Measurements from ENCODE around the gene ADAMTS19. TPM values are rescaled to one million over a fixed set of nuclear protein-coding genes. Genes with fewer than 3 reads are reported as not detected.
"Not testable (repeated sequence)": the region's sequence is repeated elsewhere in the genome, so short reads cannot be mapped to it uniquely, and the experiment has no call there.

Gene ADAMTS19
- total RNA-seq, 2 experiments from 2014 or later: not detected

DNA sequence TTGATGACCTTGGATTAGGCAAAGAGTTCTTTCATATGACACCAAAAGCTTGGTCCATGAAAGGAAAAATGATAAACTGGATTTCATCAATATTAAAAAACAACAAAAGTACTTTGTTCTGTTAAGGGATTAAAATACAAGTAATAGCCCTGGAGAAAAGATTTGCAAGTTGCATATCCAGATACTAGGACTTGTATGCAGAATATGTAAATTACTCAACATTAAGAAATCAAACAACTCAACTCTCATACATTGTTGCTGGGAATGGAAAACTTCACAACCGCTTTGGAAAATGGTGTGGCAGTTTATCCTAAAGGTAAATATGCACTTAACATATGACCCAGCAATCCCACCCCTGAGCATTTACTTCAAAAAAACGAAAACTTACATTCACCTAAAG is 112.0 kb downstream of the ADAMTS19 start:
- H3K4me3 Mint-ChIP-seq: no peak overlapping the region
- DNase-seq (no peak), ATAC-seq (no peak)
- H3K4me1 Mint-ChIP-seq: no peaks in the 10 kb centered on the region
- H3K27ac Mint-ChIP-seq: no peak overlapping the region
- CTCF ChIA-PET: no interaction called here
- no peaks in the 10 kb centered on the region for H3K36me3 Mint-ChIP-seq
- H3K27me3 Mint-ChIP-seq: no peaks in the 10 kb centered on the region
- H3K9me3 Mint-ChIP-seq (ENCODE audit: low read depth): no peaks in the 10 kb centered on the region

- ATAC-seq; CTCF ChIA-PET; DNase-seq; H3K4me3 Mint-ChIP-seq; H3K4me1 Mint-ChIP-seq; H3K9me3 Mint-ChIP-seq (ENCODE audit: low read depth); H3K27me3 Mint-ChIP-seq; H3K27ac Mint-ChIP-seq; H3K36me3 Mint-ChIP-seq: not testable (repeated sequence)
Observed at GRCh38 chr5:129584496-129584895, 124.4 kb downstream of the ADAMTS19 start.

- no peaks in the 10 kb centered on the region for H3K27me3 Mint-ChIP-seq
- H3K27ac Mint-ChIP-seq: no peak overlapping the region
- no peak overlapping the region for H3K4me3 Mint-ChIP-seq
- no peaks in the 10 kb centered on the region for H3K9me3 Mint-ChIP-seq (ENCODE audit: low read depth)
- CTCF ChIA-PET: no interaction called here
- DNase-seq: no peak
- no peaks in the 10 kb centered on the region for H3K4me1 Mint-ChIP-seq
- ATAC-seq: no peak
- no peaks in the 10 kb centered on the region for H3K36me3 Mint-ChIP-seq
Observed at GRCh38 chr5:129591508-129592160, 131.5 kb downstream of the ADAMTS19 start.

GRCh38 chr5:129593525-129593924 is 133.4 kb downstream of the ADAMTS19 start:
- no peak overlapping the region for H3K27ac Mint-ChIP-seq
- no peak for ATAC-seq
- CTCF ChIA-PET: no interaction called here
- H3K27me3 Mint-ChIP-seq: no peaks in the 10 kb centered on the region
- H3K4me3 Mint-ChIP-seq: no peak overlapping the region
- DNase-seq: no peak
- no peaks in the 10 kb centered on the region for H3K36me3 Mint-ChIP-seq
- no peaks in the 10 kb centered on the region for H3K9me3 Mint-ChIP-seq (ENCODE audit: low read depth)
- no peaks in the 10 kb centered on the region for H3K4me1 Mint-ChIP-seq

DNA sequence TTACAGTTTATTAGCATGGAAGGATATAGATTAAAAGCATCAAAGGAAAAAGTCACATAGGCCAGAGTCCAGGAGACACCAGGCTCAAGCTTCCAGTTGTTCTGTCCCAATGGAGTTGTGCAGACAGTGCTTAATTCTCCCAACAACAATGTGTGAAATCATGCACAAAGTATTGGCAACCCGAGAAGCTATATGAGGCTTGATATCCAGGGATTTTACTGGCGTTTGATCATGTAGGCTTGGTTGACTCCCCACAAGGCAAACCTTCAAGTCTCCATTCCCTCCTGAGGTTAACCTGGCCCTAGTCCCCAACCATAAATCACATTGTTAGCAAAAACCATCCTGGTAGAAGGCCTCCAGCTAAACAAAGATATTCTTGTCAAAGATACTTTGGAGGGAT is 141.5 kb downstream of the ADAMTS19 start:
- Mint-ChIP-seq H3K4me1 (no peaks in the 10 kb centered on the region), H3K9me3 (ENCODE audit: low read depth) (no peaks in the 10 kb centered on the region), H3K4me3 (no peak overlapping the region), H3K27ac (no peak overlapping the region), H3K36me3 (no peaks in the 10 kb centered on the region), H3K27me3 (no peaks in the 10 kb centered on the region)
- ATAC-seq (no peak), DNase-seq (no peak)
- CTCF ChIA-PET: no interaction called here

DNA sequence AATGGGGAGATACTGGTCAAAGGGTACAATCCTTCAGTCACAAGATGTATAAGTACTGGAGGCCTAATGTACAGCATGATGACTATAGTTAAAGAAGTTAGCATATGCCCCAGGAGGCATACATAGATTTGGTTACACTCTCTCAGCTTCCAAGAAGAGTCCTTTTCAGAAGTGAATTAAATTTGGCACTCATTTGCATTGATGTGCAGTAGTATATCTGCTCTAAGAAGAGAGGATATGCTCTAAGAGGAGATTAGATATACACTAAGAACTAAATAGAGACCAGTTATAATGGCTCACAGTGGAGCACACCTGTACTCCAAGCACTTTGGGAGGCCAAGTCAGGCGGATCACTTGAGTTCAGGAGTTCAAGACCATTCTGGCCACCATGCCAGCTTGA is 148.3 kb downstream of the ADAMTS19 start:
- DNase-seq: no peak
- Mint-ChIP-seq H3K4me1 (no peaks in the 10 kb centered on the region), H3K4me3 (no peak overlapping the region), H3K9me3 (ENCODE audit: low read depth) (no peaks in the 10 kb centered on the region), H3K36me3 (no peaks in the 10 kb centered on the region), H3K27ac (no peak overlapping the region), H3K27me3 (no peaks in the 10 kb centered on the region)
- ATAC-seq: no peak
- CTCF ChIA-PET: no interaction called here

DNA sequence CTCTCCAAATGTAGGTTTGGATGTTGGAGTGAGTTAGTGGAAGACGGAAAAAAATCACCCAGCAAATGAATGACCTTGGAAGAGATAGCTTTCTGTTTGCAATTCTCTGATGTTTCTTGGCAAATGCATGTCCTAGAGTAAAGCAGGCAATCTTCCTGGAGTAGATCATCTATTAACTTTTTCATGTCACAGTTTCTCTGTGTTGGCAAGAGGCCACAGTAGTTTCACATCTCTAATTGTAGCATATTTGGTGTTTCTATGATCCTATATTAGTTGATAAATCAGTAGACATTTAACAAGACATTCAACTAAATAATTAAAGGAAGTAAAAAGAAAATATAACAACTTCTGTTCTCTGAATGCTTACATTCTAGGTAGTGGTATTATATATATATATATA is 149.6 kb downstream of the ADAMTS19 start:
- Mint-ChIP-seq H3K4me1 (no peaks in the 10 kb centered on the region), H3K27ac (no peak overlapping the region), H3K27me3 (no peaks in the 10 kb centered on the region), H3K36me3 (no peaks in the 10 kb centered on the region), H3K9me3 (ENCODE audit: low read depth) (no peaks in the 10 kb centered on the region), H3K4me3 (no peak overlapping the region)
- no peak for ATAC-seq
- CTCF ChIA-PET: no interaction called here
- DNase-seq: no peak

DNA sequence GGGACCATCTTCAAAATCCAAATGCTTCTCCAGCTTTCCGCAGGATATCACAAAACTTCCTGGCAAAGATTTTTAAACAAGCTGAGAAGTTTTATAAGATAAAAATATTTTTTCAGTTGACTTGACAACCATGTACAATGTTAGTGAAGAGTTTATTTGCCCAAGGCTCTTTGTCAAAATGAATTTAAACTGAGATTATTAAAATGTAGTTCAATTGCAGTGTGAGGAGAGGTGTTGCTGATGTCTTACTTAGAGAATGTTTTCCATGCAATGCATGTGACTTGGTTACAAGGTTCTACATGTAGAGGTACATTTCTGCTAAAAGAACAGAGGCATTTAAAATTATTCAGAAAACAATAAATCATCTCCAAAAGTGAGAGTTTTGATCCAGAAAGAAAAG is 156.4 kb downstream of the ADAMTS19 start:
- Mint-ChIP-seq H3K27me3 (no peaks in the 10 kb centered on the region), H3K36me3 (no peaks in the 10 kb centered on the region), H3K27ac (no peak overlapping the region), H3K9me3 (ENCODE audit: low read depth) (no peaks in the 10 kb centered on the region), H3K4me3 (no peak overlapping the region), H3K4me1 (no peaks in the 10 kb centered on the region)
- no peak for DNase-seq
- ATAC-seq: no peak
- CTCF ChIA-PET: no interaction called here

DNA sequence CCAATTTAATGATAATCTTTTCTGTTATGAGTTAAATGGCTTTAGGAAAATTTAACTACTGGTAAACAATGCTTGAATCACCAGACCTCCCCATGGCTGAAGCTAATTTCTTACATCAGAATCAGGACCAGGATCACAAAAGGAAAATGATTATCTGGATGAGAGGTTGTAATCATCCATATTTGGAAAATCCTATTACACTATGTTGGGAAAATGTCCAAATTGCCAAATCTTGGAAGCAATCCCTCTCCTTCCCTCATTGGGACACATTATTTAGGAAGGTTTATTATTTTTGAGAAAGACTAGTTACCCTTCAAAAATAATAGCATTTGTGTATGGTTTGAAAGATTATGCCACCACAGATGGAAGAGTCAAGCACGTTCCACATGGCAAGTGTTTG is 157.1 kb downstream of the ADAMTS19 start:
- H3K4me3 Mint-ChIP-seq: no peak overlapping the region
- H3K4me1 Mint-ChIP-seq: no peaks in the 10 kb centered on the region
- CTCF ChIA-PET: no interaction called here

DNA sequence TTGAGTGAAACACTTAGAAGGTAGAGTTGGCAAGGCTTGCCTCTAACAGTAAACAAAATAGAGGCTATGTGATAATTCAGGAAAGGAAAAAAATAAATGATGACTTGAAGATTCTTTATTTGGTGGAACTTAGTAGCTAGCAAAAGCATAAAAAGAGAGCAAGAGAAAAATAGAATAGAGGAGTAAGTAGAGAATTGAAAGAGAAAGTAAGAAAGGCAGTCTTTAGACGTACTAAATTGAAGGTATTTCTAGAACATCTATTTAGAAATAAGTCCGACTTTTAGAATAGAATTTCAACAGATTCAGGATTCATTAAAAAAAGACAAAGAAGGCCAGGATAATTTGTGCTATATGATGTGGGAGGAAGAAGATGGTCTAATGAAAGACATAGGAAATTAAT is 159.7 kb downstream of the ADAMTS19 start:
- DNase-seq: no peak
- H3K4me3 Mint-ChIP-seq: no peak overlapping the region
- CTCF ChIA-PET: no interaction called here
- no peaks in the 10 kb centered on the region for H3K27me3 Mint-ChIP-seq
- no peak for ATAC-seq
- H3K36me3 Mint-ChIP-seq: no peaks in the 10 kb centered on the region
- H3K9me3 Mint-ChIP-seq (ENCODE audit: low read depth): no peaks in the 10 kb centered on the region
- H3K27ac Mint-ChIP-seq: no peak overlapping the region
- no peaks in the 10 kb centered on the region for H3K4me1 Mint-ChIP-seq

More for the DNA sequence above, 157.1 kb downstream of the ADAMTS19 start:
- no peaks in the 10 kb centered on the region for H3K27me3 Mint-ChIP-seq
- ATAC-seq: no peak
- no peaks in the 10 kb centered on the region for H3K9me3 Mint-ChIP-seq (ENCODE audit: low read depth)
- H3K36me3 Mint-ChIP-seq: no peaks in the 10 kb centered on the region
- DNase-seq: no peak
- no peak overlapping the region for H3K27ac Mint-ChIP-seq

DNA sequence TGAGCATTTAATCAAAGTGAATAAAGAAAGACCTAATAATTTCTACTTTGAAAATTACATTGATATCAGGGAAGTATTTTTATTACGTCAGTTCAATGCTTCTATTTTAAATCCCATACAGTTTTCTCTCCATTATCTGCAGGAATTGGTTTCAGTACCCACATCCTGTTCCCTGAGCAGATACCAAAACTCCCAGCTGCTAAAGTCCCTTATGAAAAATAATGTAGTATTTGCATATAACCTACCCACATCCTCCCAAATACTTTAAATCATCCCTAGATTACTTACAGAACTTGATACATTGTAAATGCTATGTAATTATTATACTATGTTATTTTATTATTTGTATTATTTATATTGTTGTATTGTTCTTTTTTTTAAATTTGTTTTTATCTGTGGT is 162.4 kb downstream of the ADAMTS19 start:
- no peaks in the 10 kb centered on the region for H3K36me3 Mint-ChIP-seq
- CTCF ChIA-PET: no interaction called here
- no peaks in the 10 kb centered on the region for H3K4me1 Mint-ChIP-seq
- no peak for DNase-seq
- H3K27me3 Mint-ChIP-seq: no peaks in the 10 kb centered on the region
- no peak overlapping the region for H3K4me3 Mint-ChIP-seq
- ATAC-seq: no peak
- H3K9me3 Mint-ChIP-seq (ENCODE audit: low read depth): peaks cover 2% of the 10 kb centered on the region
- H3K27ac Mint-ChIP-seq: no peak overlapping the region

DNA sequence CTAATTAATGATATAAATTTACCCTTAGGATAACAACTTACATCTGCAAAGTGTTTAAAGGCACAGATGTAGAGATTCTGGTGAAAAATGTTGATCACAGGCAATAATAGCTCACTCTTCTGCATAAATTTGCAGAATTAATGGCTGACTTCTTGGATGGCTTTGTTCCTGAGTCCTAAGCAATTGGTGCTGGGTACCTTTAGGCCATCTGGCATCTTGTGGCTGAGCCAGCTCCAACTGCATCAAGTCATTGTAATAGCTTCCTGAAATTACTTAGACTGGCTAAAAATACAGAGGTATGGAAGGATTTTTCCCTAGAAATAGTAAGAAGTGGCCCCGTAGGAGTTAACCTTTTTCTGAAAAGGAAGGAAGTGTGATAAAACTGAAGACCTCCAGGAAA is 169.5 kb downstream of the ADAMTS19 start:
- Mint-ChIP-seq H3K27ac (no peak overlapping the region), H3K9me3 (ENCODE audit: low read depth) (peaks cover 5% of the 10 kb centered on the region), H3K36me3 (no peaks in the 10 kb centered on the region), H3K27me3 (no peaks in the 10 kb centered on the region), H3K4me3 (no peak overlapping the region), H3K4me1 (no peaks in the 10 kb centered on the region)
- CTCF ChIA-PET: no interaction called here
- ATAC-seq (no peak), DNase-seq (no peak)

- H3K9me3 Mint-ChIP-seq (ENCODE audit: low read depth): peaks cover 5% of the 10 kb centered on the region
- H3K4me3 Mint-ChIP-seq: no peak overlapping the region
- no peak overlapping the region for H3K27ac Mint-ChIP-seq
- H3K27me3 Mint-ChIP-seq: no peaks in the 10 kb centered on the region
- no peak for ATAC-seq
- CTCF ChIA-PET: no interaction called here
- H3K4me1 Mint-ChIP-seq: no peaks in the 10 kb centered on the region
- no peaks in the 10 kb centered on the region for H3K36me3 Mint-ChIP-seq
- DNase-seq: no peak
Observed at GRCh38 chr5:129630101-129630500, 170.0 kb downstream of the ADAMTS19 start.

- Mint-ChIP-seq H3K27me3 (no peaks in the 10 kb centered on the region), H3K27ac (no peak overlapping the region), H3K36me3 (no peaks in the 10 kb centered on the region), H3K4me1 (no peaks in the 10 kb centered on the region), H3K4me3 (no peak overlapping the region), H3K9me3 (ENCODE audit: low read depth) (peaks cover 3% of the 10 kb centered on the region)
- no peak for ATAC-seq
- no peak for DNase-seq
- CTCF ChIA-PET: no interaction called here
Observed at GRCh38 chr5:129631961-129632360, 171.9 kb downstream of the ADAMTS19 start.

DNA sequence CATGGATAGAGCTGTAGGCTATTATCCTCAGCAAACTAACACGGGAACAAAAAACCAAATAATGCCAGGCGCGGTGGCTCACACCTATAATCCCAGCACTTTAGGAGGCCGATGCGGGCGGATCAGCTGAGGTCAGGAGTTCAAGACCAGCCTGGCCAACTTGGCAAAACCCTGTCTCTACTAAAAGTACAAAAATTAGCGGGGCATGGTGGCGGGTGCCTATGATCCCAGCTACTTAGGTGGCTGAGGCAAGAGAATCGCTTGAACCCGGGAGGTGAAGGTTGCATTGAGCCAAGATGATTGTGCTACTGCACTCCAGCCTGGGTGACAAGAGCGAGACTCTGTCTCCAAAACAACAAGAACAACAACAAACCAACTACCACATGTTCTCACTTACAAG is 177.4 kb downstream of the ADAMTS19 start:
- H3K27me3 Mint-ChIP-seq; ATAC-seq; H3K36me3 Mint-ChIP-seq; H3K9me3 Mint-ChIP-seq (ENCODE audit: low read depth); H3K4me1 Mint-ChIP-seq; DNase-seq; H3K4me3 Mint-ChIP-seq; H3K27ac Mint-ChIP-seq; CTCF ChIA-PET: not testable (repeated sequence)

All from activated CD8-positive, alpha-beta memory T cell treated with anti-CD3 and anti-CD28 coated beads, Interleukin-2, amount 10 ng/mL, durations not matched to agents 7 days and 5 days (primary cell).